Liver (tissue), 3 donors: ENCODE data around the gene PRSS58.

Experiments
- CTCF ChIP-seq: fragments of 150-350 bp; IDR thresholded peaks from 2 replicates; pipeline ENCODE4 v1.5.1; 2017; ENCODE audit warnings: improper control_type of control experiment, low read depth, low read length; ENCODE audit not compliant: missing input control
- HNF4A ChIP-seq, 2 donors: conservative IDR thresholded peaks; 2 replicates each; pipeline ENCODE4 v1.6.1; 2016; ENCODE audit warnings: antibody characterized with exemption in 2 of 2, mild to moderate bottlenecking in 2 of 2
- REST ChIP-seq: IDR thresholded peaks from 2 replicates; pipeline ENCODE4 v1.6.1; 2016; ENCODE audit warnings: antibody characterized with exemption, mild to moderate bottlenecking
- TAF1 ChIP-seq: conservative IDR thresholded peaks from 2 replicates; pipeline ENCODE4 v1.6.1; 2016; ENCODE audit warnings: antibody characterized with exemption, mild to moderate bottlenecking
- donor health status: healthy.
- donor health status: healthy.

- TF ChIP-seq TAF1, result no peak
- TF ChIP-seq HNF4A (conservative IDR thresholded peaks at IDR 0.05), result no peak
- no peak for TF ChIP-seq CTCF
- TF ChIP-seq REST, result no peak
These were observed 7.2 kb downstream of the PRSS58 start for GRCh38 chr7:142250705-142251104.
